Measurements from ENCODE around the gene TLE2.

- TF ChIP-seq, protein P1, sequence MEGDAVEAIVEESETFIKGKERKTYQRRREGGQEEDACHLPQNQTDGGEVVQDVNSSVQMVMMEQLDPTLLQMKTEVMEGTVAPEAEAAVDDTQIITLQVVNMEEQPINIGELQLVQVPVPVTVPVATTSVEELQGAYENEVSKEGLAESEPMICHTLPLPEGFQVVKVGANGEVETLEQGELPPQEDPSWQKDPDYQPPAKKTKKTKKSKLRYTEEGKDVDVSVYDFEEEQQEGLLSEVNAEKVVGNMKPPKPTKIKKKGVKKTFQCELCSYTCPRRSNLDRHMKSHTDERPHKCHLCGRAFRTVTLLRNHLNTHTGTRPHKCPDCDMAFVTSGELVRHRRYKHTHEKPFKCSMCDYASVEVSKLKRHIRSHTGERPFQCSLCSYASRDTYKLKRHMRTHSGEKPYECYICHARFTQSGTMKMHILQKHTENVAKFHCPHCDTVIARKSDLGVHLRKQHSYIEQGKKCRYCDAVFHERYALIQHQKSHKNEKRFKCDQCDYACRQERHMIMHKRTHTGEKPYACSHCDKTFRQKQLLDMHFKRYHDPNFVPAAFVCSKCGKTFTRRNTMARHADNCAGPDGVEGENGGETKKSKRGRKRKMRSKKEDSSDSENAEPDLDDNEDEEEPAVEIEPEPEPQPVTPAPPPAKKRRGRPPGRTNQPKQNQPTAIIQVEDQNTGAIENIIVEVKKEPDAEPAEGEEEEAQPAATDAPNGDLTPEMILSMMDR (IDR thresholded peaks at IDR 0.05 in 2 of 3, conservative IDR thresholded peaks at IDR 0.05 in 1 of 3; ENCODE audit: borderline replicate concordance in 1 of 3, insufficient read depth in 1 of 3, low read depth in 2 of 3, low read length in 2 of 3), result no peak
- no peak for TF ChIP-seq EZH2 (IDR thresholded peaks at IDR 0.05)
- no peak for TF ChIP-seq SIN3A (IDR thresholded peaks at IDR 0.05; ENCODE audit: low read depth)
- no peak for TF ChIP-seq POLR2AphosphoS5 (IDR thresholded peaks at IDR 0.05; ENCODE audit: low read depth, low read length)
- no peak for TF ChIP-seq RAD21 (IDR thresholded peaks at IDR 0.05; ENCODE audit: low read depth)
- TF ChIP-seq MAX (IDR thresholded peaks at IDR 0.05), result no peak
- TF ChIP-seq EZH2phosphoT487 (IDR thresholded peaks at IDR 0.05; ENCODE audit: borderline replicate concordance), result no peak
- no peak for TF ChIP-seq SRF (IDR thresholded peaks at IDR 0.05; ENCODE audit: low read depth)
- no peak for TF ChIP-seq ZFX (IDR thresholded peaks at IDR 0.05)
Observed at GRCh38 chr19:3067563-3067962, 38.5 kb upstream of the TLE2 start.

Data from HCT116 (cell line).